AG04449 (cell line): ENCODE measurements around the gene DUSP23.
A peak's percentile ranks its signal among the peaks of the same experiment; 100 is the strongest.

Experiments
- CTCF ChIA-PET: fragments of 350-600 bp; formaldehyde crosslinking; extraction: SDS; loops from one replicate; lab custom pipeline; 2021; ENCODE audit warnings: antibody characterized with exemption; lab: Yijun Ruan, JAX
- POLR2A ChIA-PET: fragments of 400-600, 350-600 bp; formaldehyde crosslinking; extraction: SDS; loops from one replicate; lab custom pipeline; 2020; ENCODE audit warnings: antibody characterized with exemption, inconsistent platforms; lab: Yijun Ruan, JAX
- DNase-seq: peaks from one replicate; pipeline ENCODE4 v3.0.0-alpha.2; 2010; ENCODE audit warnings: low read depth, low spot score
- H3K4me3 ChIP-seq: 2 replicates; pipeline ENCODE4 v1.5.1; 2011; ENCODE audit warnings: low read depth, mild to moderate bottlenecking, control low read depth, low read length
- CTCF ChIP-seq: IDR thresholded peaks from one replicate; pipeline ENCODE4 v1.5.1; 2011; ENCODE audit warnings: mild to moderate bottlenecking, moderate library complexity, low read length, control low read depth, inconsistent platforms; ENCODE audit not compliant: insufficient read depth; ENCODE audit errors: missing control alignments

Gene DUSP23

GRCh38 chr1:159780583-159781582, at the start of gene DUSP23:
Gene DUSP23 (plus strand): TSS chr1:159780962. CDS start chr1:159781101, 139 bp downstream.
- H3K4me3 ChIP-seq = peak within 1 kb of the TSS; percentile 85
- DNase-seq = peak; percentile 92
- ChIA-PET CTCF (interaction anchor here (0.6 to 10.7 kb wide), 22 partner anchors 8 to 648 kb away, joined by 3 to 201 read pairs (median 4); partner anchors contain the start of gene FCRL6), POLR2A (interaction anchor here (1.0 kb wide), 1 partner anchor 372 kb away, joined by 4 read pairs; no protein-coding TSS in a partner anchor)
- peak; percentile 96 for TF ChIP-seq CTCF

- H3K4me3 ChIP-seq = no peak overlapping the region
- no peak for TF ChIP-seq CTCF
- POLR2A ChIA-PET = no interaction called here
- no peak for DNase-seq
- CTCF ChIA-PET = no interaction called here
Measured at GRCh38 chr1:159737238-159737916, 43.4 kb upstream of the DUSP23 start.

- DNase-seq = no peak
- CTCF ChIA-PET = no interaction called here
- H3K4me3 ChIP-seq = no peak overlapping the region
- no peak for TF ChIP-seq CTCF
- POLR2A ChIA-PET = no interaction called here
Measured at GRCh38 chr1:159743651-159744410, 36.9 kb upstream of the DUSP23 start.

- ChIA-PET POLR2A (no interaction called here), CTCF (no interaction called here)
- no peak for DNase-seq
- no peak for TF ChIP-seq CTCF
- no peak overlapping the region for H3K4me3 ChIP-seq
Measured at GRCh38 chr1:159746666-159747065, 34.1 kb upstream of the DUSP23 start.

- DNase-seq = no peak
- POLR2A ChIA-PET = no interaction called here
- TF ChIP-seq CTCF = no peak
- CTCF ChIA-PET = no interaction called here
- no peak overlapping the region for H3K4me3 ChIP-seq
Measured at GRCh38 chr1:159748370-159748769, 32.4 kb upstream of the DUSP23 start.
